Esophagus mucosa (tissue), 1 donor: ENCODE measurements around the gene TALDO1. TPM values are rescaled to one million over a fixed set of nuclear protein-coding genes. Genes with fewer than 3 reads are reported as not detected.

Experiments
- ATAC-seq: fragments of 200-7000 bp; cut with Tn5 transposase; one replicate; pipeline ENCODE4 v1.9.1; 2020
- total RNA-seq: library from RNA; stranded (reverse); gene quantifications from one replicate; pipeline ENCODE4 v1.2.4, GENCODE V29; 2023
- donor health status: DM: yes; HTN: yes; CAD: no.

The TALDO1 gene
- total RNA-seq, 1 donor from 2014 or later: 263 TPM

DNA sequence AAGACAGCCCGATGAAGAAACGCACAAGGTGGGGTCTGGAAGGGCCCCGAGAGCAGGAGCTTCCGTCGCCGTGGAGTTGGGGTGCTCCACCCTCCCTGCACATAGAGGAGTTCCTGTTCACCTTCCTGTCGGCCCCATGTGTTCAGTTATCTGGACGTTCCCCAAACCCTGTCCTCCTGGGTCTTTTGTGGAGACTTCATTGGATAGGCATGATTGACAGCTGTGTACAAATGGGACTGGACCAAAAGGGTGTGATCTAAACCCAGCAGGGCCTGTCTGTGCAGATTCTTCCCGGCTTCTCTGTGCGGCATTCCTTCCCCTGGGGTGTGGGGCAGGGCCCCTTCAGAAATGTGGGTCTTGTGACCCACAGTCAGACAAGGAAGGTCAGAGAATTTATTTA, 9.4 kb upstream of the TALDO1 start:
- ATAC-seq: peak; percentile 94

DNA sequence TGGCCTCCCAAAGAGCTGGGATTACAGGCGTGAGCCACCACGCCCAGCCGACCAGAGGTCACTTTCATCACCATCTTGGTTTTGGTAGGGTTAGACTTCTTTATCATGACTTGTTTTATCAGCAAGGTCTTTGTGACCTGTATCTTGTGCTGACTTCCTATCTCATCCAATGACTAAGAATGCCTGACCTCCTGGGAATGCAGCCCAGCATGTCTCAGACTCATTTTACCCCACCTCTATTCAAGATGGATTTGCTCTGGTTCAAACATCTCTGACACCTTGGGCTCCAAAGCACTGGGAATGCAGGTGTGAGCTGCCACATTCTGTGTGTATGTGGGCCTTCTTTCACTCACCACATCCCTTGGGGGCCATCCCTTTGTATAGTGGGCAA, 5.1 kb upstream of the TALDO1 start:
- ATAC-seq: no peak

DNA sequence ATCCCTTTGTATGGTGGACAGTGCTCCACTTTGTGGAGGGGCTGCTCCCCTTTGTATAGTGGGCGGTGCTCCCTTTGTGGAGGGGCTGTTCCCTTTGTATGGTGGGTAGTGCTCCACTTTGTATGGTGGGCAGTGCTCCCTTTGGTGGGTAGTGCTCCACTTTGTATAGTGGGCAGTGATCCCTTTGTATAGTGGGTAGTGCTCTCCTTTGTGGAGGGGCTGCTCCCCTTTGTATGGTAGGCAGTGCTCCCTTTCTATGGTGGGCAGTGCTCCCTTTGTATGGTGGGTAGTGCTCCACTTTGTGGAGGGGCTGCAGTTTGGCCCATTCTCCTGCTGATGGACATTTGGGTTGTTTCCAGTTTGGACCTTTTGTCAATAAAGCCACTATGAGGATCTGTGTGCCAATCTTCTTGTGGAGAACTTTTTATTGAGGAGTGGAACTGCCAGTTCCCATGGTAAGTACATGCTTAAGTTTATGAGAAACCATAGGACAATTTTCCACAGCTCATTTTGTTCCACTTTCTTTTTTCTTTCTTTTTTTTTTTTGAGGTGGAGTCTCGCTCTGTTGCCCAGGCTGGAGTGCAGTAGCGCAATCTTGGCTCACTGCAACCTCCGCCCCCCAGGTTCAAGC, 4.6 kb upstream of the TALDO1 start:
- no peak for ATAC-seq

DNA sequence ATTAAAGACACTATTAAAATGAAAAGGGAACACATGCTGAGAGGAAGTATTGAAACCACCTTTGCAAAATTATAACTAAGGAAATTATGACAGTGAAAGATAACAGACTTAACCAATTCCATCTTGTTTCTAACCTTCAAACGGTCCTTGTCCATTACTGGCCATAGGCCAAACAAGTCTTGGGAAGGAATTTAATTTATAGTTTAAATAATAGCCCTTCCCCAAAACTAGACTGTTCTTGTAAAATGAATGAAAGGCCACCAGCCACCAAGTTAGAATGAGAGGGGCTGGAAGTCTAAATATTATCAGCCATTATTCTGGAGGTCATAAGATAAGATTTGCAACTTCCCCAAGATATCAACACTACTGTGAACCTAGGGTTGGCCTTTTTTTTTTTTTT, 1.8 kb upstream of the TALDO1 start:
- ATAC-seq: no peak

DNA sequence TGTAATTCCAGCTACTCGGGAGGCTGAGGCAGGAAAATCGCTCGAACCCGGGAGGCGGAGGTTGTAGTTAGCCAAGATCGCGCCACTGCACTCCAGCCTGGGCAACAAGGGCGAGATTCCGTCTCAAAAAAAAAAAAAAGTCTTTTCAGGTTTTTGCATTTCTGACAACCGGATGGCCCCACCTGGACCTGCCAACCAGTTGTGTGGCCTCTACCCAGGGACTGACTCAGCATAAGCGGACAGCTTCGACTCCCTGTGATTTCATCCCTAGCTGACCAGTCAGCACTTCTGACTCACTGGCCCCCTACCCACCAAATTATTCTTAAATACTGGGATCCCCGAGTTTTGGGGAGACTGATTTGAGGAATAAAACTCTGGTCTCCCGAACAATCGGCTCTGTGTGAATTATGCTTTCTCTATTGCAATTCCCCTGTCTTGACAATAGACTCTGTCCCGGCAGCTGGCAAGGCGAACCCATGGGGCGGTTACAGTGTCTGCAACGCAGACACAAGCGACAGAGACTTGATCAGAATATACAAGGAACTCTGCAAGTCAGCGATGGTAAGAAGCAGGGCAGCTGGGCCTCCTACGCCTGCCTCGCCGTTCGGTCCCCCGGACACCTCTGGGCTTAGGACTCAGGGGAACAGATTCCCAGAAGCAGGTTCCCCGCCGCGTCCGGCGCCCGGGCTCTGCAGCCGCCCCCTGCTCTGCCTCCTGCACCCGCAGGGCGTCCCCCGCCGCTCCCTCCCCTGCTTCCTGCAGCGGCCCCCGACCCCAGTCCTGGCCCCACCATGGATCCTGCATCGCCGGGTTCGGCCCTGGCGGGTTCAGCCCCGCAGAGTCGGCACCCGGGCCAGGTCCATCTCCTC, 741 bp upstream of the TALDO1 start:
- peak; percentile 31 for ATAC-seq

DNA sequence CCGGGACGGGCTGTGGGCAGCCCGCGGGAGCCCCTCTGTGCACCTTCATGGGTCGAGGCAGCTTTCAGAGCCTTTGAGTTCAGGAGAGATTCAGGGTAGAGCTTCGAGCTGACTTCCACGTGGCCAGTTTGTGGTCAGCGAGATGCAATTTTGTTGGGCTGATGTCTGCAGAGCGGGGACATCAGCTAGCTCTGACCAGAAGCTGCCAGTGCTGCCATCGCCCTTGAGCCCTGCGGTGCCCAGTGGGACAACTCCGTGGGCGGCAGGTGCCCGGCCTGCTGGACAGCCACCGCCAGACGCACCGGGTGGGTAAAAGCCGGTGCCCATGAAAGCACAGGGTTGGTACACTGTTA, 719 bp downstream of the TALDO1 start:
- ATAC-seq: peak; percentile 8

DNA sequence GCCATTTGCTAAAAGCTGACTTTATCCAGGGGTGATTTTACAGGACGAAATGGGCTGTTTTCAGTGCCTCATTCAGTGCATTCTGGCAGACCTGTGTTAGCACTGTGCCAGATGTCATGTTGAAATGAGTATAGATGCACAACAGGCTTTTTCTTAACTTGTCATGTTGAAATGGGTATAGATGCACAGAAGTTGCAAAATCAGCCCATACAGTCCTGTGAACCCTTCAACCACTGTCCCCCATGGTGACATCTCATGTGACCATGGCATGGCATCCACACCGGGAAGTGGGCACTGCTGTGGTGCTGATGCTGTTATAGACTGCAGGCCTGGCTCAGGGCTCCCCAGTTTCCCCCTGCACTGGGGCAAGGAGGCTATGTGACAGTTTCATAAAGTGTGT, 2.5 kb downstream of the TALDO1 start:
- no peak for ATAC-seq

DNA sequence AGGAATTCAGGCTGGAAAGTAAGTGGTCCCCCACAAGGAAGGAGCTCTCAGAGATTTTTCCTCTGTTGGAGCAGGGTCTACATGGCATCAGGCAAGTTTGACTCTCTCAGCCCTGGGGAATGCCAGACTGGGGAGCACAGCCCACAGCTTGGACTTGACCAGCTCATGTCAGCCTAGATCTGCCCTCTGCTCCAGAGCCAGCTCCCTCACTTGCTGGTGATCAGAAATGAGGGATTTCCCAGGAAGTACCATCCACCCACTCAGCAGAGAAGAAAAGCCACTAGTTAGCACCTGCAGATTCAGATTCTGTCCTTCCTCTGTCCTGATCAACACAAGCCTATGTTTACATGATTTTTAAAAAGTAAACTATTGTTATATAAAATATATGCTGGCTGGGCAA, 13.0 kb downstream of the TALDO1 start:
- ATAC-seq: no peak

DNA sequence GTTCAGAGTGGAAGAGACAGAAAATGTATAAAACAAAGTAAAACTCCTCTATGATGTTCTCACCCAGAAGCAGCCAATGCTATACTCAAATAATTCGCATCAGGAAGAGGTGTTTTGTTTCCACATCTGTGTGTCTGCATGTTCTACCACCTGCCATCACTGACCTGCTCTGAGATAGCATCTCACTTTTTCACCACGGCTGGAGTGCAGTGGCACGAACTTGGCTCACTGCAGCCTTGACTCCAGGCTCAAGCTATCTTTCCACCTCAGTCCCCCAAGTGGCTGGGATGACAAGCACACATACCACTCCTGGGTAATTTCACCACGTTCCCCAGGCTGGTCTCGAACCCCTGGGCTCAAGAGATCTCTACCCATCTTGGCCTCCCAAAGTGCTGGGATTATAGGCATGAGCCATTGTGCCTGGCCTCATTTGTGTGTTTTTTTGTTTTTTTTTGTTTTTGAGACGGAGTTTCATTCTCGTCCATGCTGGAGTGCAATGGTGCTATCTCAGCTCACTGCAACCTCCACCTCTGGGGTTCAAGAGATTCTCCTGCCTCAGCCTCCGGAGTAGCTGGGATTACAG, 14.4 kb downstream of the TALDO1 start:
- ATAC-seq: no peak

DNA sequence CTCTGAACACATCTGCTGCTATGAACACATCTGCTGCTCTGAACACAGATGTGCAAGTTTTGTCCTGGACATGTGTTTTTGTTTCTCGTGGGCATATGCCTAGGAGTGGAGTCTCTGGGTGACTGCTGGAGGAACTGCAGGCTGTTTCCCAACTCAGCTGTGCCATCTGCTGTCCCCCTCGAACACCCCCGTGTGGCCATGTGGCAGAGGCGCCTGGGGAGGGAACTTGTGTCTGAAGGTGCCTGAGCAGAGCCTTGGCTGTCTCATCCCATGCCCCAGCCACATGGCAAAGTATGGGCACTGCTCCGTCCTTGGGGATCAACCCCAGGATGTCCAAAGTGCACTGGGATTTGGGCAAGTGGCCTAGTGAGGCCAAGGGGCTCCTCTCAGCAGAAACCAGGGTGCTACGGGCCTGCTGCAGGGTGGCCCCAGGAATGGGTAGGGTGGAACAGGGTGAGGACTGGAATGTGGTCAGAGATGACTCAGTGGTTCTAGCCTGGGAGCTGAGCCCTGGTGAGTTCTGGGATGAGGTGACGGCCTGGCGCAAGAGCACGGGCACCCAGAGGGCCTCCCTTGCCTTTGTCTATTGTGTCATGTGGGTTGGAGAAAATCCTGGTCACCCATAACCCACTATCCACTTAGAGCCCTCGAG, 15.3 kb downstream of the TALDO1 start:
- ATAC-seq: peak; percentile 92

DNA sequence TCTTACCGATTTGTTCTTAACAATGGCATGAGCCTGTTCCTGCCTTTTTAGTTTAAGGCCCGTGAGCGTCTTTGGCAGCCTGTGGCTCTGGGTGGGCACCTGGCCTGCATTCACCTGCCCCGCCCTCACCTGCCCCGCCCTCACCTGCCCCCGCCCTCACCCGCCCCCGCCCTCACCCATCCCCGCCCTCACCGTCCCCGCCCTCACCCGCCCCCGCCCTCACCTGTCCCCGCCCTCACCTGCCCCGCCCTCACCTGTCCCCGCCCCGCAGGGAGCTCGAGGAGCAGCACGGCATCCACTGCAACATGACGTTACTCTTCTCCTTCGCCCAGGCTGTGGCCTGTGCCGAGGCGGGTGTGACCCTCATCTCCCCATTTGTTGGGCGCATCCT, 15.8 kb downstream of the TALDO1 start:
- peak; percentile 73 for ATAC-seq

DNA sequence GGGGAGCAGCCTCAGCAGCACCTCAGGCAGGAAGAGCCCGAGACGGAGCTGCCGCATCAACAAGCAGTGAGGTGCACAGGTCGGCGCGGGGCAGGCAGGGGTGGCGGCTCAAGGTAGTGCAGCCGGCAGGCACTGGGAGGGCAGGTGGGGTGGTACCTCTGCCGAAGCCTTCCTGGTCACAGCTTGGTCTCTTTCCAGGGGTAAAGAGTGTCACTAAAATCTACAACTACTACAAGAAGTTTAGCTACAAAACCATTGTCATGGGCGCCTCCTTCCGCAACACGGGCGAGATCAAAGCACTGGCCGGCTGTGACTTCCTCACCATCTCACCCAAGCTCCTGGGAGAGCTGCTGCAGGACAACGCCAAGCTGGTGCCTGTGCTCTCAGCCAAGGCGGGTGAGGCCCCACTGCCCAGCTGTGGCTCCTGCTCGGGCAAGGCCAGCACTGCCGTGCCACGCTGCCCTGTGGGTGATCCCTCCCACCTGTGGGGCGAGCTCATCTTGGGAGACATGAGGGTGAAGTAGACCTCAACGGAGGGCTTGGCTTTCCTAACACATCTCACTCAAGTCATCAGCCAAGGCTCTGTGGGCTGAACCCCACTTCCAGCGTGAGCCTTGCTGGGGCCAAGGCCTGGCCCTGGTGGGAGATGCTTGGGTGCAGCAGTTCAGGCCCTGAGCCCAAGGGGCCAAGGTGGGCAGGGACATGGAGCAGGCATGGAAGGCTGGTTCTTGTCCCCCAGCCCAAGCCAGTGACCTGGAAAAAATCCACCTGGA, 16.5 kb downstream of the TALDO1 start:
- peak; percentile 17 for ATAC-seq

DNA sequence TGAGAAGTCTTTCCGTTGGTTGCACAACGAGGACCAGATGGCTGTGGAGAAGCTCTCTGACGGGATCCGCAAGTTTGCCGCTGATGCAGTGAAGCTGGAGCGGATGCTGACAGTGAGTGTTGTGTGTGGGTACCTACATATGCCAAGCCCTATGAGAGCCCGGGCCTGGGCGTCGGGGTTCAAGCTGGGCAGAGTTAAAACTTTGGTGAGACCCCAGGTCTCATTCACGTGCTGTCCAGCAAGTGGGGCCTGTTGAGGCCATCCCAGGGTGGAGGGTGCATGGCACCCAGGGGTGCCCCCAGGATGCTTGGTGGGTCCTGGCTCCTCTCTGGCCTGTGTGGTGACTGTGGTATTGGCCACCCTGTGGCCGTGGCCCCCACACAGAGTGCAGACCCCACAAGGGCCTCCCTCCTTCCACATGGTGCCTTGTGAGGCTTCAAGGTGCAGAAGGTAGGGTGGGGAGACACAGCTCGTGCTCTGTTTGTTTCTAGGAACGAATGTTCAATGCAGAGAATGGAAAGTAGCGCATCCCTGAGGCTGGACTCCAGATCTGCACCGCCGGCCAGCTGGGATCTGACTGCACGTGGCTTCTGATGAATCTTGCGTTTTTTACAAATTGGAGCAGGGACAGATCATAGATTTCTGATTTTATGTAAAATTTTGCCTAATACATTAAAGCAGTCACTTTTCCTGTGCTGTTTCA, 17.2 kb downstream of the TALDO1 start:
- ATAC-seq: no peak

DNA sequence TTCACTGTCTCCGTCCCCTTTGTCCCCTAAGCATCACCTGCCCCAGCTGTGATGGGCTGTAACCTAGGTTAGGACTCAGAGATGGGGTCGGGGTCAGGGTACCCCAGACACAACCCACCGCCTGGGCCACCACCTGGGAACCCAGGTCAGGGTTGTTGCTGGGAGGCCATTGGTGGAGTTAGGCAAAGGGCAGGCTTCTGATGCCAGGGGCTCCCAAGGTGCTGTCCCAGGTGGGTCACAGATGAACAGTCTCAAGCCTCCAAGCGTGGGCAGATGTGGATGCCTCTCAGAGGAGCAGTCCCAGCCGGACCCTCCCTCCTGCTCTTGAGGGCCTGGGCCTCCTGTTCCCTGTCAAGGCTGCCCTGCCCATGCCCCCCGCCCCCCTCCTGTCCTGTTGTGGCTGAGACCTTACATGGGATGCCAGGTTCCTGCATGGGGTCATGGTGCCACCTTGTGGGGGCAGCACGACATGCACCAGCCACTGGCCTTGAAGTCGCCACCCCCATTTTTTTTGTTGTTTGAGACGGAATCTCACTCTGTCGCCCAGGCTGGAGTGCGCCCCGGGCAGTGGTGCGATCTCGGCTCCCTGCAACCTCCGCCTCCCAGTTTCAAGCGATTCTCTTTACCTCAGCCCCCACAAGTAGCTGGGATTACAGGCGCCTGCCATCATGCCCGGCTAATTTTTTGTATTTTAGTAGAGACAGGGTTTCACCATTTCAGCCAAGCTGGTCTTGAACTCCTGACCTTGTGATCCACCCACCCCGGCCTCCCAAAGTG, 17.9 kb downstream of the TALDO1 start:
- ATAC-seq: no peak

DNA sequence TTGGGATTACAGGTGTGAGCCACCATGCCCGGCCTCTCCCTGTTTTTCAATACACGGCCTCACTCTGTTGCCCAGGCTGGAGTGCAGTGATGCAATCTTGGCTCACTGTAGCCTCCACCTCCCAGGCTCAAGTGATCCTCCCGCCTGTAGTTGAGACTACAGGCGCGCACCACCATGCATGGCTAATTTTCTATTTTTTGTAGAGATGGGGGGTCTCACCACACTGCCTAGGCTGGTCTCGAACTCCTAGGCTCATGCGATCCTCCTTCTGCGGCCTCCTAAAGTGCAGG, 18.5 kb downstream of the TALDO1 start:
- ATAC-seq: no peak

DNA sequence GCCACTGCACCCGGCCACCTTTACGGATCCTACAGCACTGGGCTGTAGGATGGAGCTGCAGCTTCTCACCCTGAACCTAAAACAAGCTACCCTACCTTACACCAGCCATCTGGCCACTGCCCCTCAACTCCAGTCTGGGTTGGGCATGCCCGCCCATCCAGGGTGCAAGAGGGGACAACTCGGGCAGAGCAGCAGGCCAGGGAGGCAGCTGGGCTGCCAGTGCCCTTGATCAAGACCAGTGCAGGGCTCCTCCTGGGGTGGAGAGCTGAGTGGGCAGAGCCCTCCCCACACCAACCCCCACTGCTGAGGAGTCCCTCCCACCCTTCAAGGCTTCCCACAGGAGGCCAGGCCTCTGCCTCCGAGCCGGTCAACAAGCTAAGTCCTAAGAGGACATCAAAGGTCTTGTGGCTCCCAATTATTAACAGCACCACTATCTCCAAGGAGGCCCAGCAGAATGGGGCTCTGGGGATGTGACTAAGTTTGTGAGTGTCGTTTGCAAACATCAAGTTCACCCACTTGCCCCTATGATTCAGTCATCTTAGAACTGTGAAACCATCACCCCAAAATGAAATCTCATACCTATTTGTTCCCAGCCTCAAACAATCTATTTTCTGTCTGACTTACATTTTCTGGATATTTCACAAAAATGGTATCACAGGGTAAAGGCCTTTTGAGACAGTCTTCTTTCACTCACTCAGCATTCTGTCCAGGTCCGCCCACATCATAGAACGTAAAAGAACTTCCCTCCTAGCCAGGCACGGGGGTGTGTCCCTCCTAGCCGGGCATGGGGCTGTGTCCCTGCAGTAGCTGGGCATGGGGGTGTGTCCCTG, 19.1 kb downstream of the TALDO1 start:
- no peak for ATAC-seq

DNA sequence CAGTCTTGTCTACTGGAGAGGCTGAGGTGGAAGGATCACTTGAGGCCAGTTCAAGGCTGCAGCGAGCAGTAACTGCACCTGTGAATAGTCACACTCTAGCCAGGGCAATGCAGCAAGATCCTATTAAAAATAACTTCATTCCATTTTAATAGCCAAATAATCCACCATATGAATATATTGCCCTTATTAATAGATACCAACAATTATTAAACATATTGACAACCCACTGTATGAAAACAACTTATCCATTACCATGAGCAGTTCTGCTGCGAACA, 19.6 kb downstream of the TALDO1 start:
- ATAC-seq: no peak

DNA sequence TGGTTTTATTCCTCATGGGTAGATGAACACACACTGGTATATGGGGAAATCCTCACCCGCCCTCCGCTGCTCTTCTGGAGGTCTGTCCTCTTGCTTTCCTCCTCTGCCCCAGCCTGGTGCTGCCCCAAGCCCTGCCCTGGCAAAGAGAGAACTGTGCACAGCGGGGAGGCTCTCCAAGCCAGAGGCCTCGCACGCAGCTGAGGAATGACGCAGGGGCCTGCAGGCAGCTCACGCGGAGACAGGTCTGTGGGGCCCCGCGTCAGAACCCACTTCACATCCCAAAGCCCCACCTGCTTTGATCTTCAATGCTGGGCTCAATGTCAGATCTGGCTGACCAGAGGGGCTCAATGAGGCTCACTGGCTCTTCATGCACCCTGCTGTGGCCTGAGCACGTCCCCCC, 20.0 kb downstream of the TALDO1 start:
- no peak for ATAC-seq

DNA sequence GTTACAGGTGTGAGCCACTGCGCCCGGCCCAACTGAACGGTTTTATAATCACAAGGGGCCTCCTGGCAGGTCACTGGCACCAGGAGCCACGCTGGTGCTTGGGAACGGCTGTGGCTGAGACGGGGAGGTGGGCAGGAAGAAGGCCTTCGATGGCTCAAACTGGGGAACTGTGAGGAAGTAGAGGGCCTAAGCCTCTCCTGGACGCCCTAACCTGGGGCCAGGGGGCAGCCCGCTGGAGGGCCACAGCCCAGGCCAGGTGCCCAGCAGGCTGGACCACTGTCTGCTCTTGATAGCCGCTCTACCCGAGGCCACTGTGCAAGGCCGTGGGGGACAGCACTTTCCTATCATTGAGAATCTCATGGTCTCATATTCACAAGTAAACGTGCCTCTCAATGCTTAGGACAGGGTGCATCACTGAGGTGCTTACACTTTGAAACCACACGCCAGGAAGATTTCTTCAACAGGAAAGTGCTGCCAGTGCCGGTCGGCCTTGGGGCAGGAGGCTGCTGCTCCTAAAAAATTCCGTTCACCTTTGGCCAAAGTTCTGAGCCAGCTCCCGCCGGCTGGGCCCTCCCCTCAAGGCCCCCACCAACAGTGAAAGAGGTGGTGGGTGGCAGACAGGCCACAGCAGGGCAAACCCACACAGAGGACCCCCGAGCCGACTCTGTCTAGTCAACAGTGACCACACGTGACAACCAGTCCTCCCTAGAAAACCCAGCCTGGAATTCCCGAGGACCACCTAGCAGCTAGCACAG, 22.8 kb downstream of the TALDO1 start:
- ATAC-seq: no peak
